Common myeloid progenitor, CD34-positive (primary cell): ENCODE data around the gene EPN1.

Experiments
- CTCF ChIA-PET: fragments of 350-600 bp; sonication (Branson Sonifier 250); formaldehyde crosslinking; loops from one replicate; lab custom pipeline; 2021; ENCODE audit warnings: antibody characterized with exemption; lab: Charles Lee
- POLR2A ChIA-PET: fragments of 350-600 bp; sonication (Branson Sonifier 250); formaldehyde crosslinking; loops from one replicate; lab custom pipeline; 2021; ENCODE audit warnings: antibody characterized with exemption; lab: Charles Lee
- DNase-seq, 3 donors: peaks; one replicate each; pipeline versions ENCODE4 v3.0.0 to v3.0.0-alpha.2; 2013
- H3K27ac ChIP-seq, 2 experiments: 1 replicate in 1 of 2; 2 replicates in 1 of 2; pipeline ENCODE4 v1.7.0; 2013; ENCODE audit warnings: inconsistent platforms in 2 of 2, low read length in 2 of 2, mild to moderate bottlenecking in 2 of 2, low read depth in 1 of 2, moderate library complexity in 1 of 2; ENCODE audit not compliant: severe bottlenecking in 2 of 2, insufficient read depth in 1 of 2, poor library complexity in 1 of 2
- H3K27me3 ChIP-seq, 5 experiments: replicated peaks in 2 of 5; 1 replicate in 3 of 5; 2 replicates in 2 of 5; pipeline versions ENCODE4 v1.6.1 to v1.7.0; 2013; ENCODE audit warnings: low read length in 4 of 5, mild to moderate bottlenecking in 2 of 5, moderate library complexity in 2 of 5, inconsistent platforms in 1 of 5; ENCODE audit not compliant: insufficient read depth in 5 of 5, control insufficient read depth in 4 of 5
- H3K36me3 ChIP-seq, 4 experiments: 1 replicate in 2 of 4; 2 replicates in 2 of 4; pipeline versions ENCODE4 v1.6.1 to v1.7.0; 2013; ENCODE audit warnings: low read length in 3 of 4, control low read depth in 1 of 4, mild to moderate bottlenecking in 1 of 4; ENCODE audit not compliant: control insufficient read depth in 4 of 4, insufficient read depth in 4 of 4
- H3K4me1 ChIP-seq, 4 experiments: 1 replicate in 3 of 4; 2 replicates in 1 of 4; pipeline versions ENCODE4 v1.6.1 to v1.7.1; 2013; ENCODE audit warnings: low read length in 3 of 4, mild to moderate bottlenecking in 3 of 4, control low read depth in 1 of 4, inconsistent platforms in 1 of 4, moderate library complexity in 1 of 4; ENCODE audit not compliant: control insufficient read depth in 4 of 4, insufficient read depth in 4 of 4; ENCODE audit errors: control extremely low read depth in 1 of 4
- H3K4me3 ChIP-seq, 7 experiments: 1 replicate in 4 of 7; 2 replicates in 3 of 7; pipeline versions ENCODE4 v1.5.1 to v1.7.0; 2013; ENCODE audit warnings: mild to moderate bottlenecking in 7 of 7, low read length in 6 of 7, moderate library complexity in 6 of 7, inconsistent platforms in 2 of 7, low read depth in 2 of 7, control low read depth in 1 of 7; ENCODE audit not compliant: insufficient read depth in 4 of 7, control insufficient read depth in 1 of 7; ENCODE audit errors: extremely low read depth in 1 of 7
- H3K9me3 ChIP-seq, 5 experiments: 1 replicate in 4 of 5; 2 replicates in 1 of 5; pipeline versions ENCODE4 v1.6.1 to v1.7.1; 2013; ENCODE audit warnings: low read length in 4 of 5, mild to moderate bottlenecking in 2 of 5, inconsistent platforms in 1 of 5, low read depth in 1 of 5, moderate library complexity in 1 of 5; ENCODE audit not compliant: control insufficient read depth in 4 of 5, insufficient read depth in 2 of 5; ENCODE audit errors: control extremely low read depth in 1 of 5
- WGBS: methylation state at CpG from one replicate; pipeline ENCODE4 v1.1.5; 2013; ENCODE audit not compliant: insufficient coverage; 5-methylcytosine and 5-hydroxymethylcytosine counted together

Gene EPN1

GRCh38 chr19:55646889-55647731 is 27.9 kb upstream of the EPN1 start:
- CTCF ChIA-PET: interaction anchor here (0.7 to 9.2 kb wide), 4 partner anchors 13 to 29 kb away, joined by 3 to 128 read pairs (median 6); no protein-coding TSS in a partner anchor
- no peak for DNase-seq
- H3K4me3 ChIP-seq: peak overlapping the region; percentile 58 to 91 (median 83)
- H3K36me3 ChIP-seq: peaks cover 0 to 31% (median 16%) of the 10 kb centered on the region in 4 experiments
- no peaks in the 10 kb centered on the region for H3K9me3 ChIP-seq
- WGBS: 71% methylated on average over 9 of the region's 14 CpGs
- H3K4me1 ChIP-seq: peaks cover 5 to 50% (median 44%) of the 10 kb centered on the region in 4 experiments
- peak overlapping the region; percentile 14 to 83 for H3K27ac ChIP-seq
- POLR2A ChIA-PET: interaction anchor here (0.6 to 1.5 kb wide), 4 partner anchors 8 to 1185 kb away, joined by 3 to 4 read pairs (median 4); no protein-coding TSS in a partner anchor
- H3K27me3 ChIP-seq: no peaks in the 10 kb centered on the region

- CTCF ChIA-PET: interaction anchor here (0.7 to 9.2 kb wide), 4 partner anchors 14 to 28 kb away, joined by 3 to 128 read pairs (median 6); no protein-coding TSS in a partner anchor
- peak; percentile 59 to 77 (median 62) for DNase-seq
- H3K9me3 ChIP-seq: no peaks in the 10 kb centered on the region
- POLR2A ChIA-PET: interaction anchor here (0.6 to 1.5 kb wide), 4 partner anchors 9 to 1186 kb away, joined by 3 to 4 read pairs (median 4); no protein-coding TSS in a partner anchor
- peak within 1 kb of the TSS; percentile 58 to 91 (median 83) for H3K4me3 ChIP-seq
- H3K27ac ChIP-seq: peak within 1 kb of the TSS; percentile 14 to 83
- WGBS: 0% methylated on average over 50 of the region's 87 CpGs
- peaks cover 0 to 36% (median 19%) of the 10 kb centered on the region in 4 experiments for H3K36me3 ChIP-seq
- peaks cover 5 to 42% (median 36%) of the 10 kb centered on the region in 4 experiments for H3K4me1 ChIP-seq
- H3K27me3 ChIP-seq: no peaks in the 10 kb centered on the region
Measured at GRCh38 chr19:55647732-55648584, 27.1 kb upstream of the EPN1 start, which contains the start of gene CCDC106. TSS of gene CCDC106 (plus strand) at chr19:55648212. CDS start at chr19:55649047, 835 bp downstream.

GRCh38 chr19:55648585-55649267 is 26.3 kb upstream of the EPN1 start:
- Histone ChIP-seq H3K36me3 (peaks cover 0 to 36% (median 19%) of the 10 kb centered on the region in 4 experiments), H3K4me1 (peaks cover 5 to 41% (median 34%) of the 10 kb centered on the region in 4 experiments), H3K4me3 (peak overlapping the region; percentile 58 to 91 (median 83)), H3K27me3 (no peaks in the 10 kb centered on the region), H3K9me3 (no peaks in the 10 kb centered on the region), H3K27ac (peak overlapping the region in 1 of 2 experiments; percentile 83)
- 9% methylated on average over 21 of the region's 25 CpGs for WGBS
- ChIA-PET CTCF (interaction anchor here (1.8 to 9.2 kb wide), 2 partner anchors 15 to 43 kb away, joined by 5 to 128 read pairs; partner anchors contain the start of gene ZNF865), POLR2A (no interaction called here)
- DNase-seq: no peak

- POLR2A ChIA-PET: no interaction called here
- no peaks in the 10 kb centered on the region for H3K9me3 ChIP-seq
- CTCF ChIA-PET: interaction anchor here (1.8 to 9.2 kb wide), 2 partner anchors 15 to 44 kb away, joined by 5 to 128 read pairs; partner anchors contain the start of gene ZNF865
- WGBS: 89% methylated on average over 10 of the region's 17 CpGs
- peak overlapping the region in 1 of 2 experiments; percentile 83 for H3K27ac ChIP-seq
- no peak for DNase-seq
- peaks cover 0 to 34% (median 28%) of the 10 kb centered on the region in 4 experiments for H3K4me1 ChIP-seq
- peak overlapping the region in 5 of 7 experiments; percentile 70 to 91 (median 84) for H3K4me3 ChIP-seq
- no peaks in the 10 kb centered on the region for H3K27me3 ChIP-seq
- H3K36me3 ChIP-seq: peaks cover 0 to 34% (median 19%) of the 10 kb centered on the region in 4 experiments
Measured at GRCh38 chr19:55649268-55650125, 25.5 kb upstream of the EPN1 start.

GRCh38 chr19:55650126-55650557 is 24.9 kb upstream of the EPN1 start:
- no peaks in the 10 kb centered on the region for H3K27me3 ChIP-seq
- no peak for DNase-seq
- WGBS: 88% methylated on average over 1 of the region's 4 CpGs
- peaks cover 0 to 29% (median 23%) of the 10 kb centered on the region in 4 experiments for H3K4me1 ChIP-seq
- no peaks in the 10 kb centered on the region for H3K9me3 ChIP-seq
- H3K4me3 ChIP-seq: no peak overlapping the region
- H3K27ac ChIP-seq: no peak overlapping the region
- peaks cover 0 to 28% (median 14%) of the 10 kb centered on the region in 4 experiments for H3K36me3 ChIP-seq
- CTCF ChIA-PET: interaction anchor here (1.8 to 9.2 kb wide), 2 partner anchors 16 to 44 kb away, joined by 5 to 128 read pairs; partner anchors contain the start of gene ZNF865
- POLR2A ChIA-PET: no interaction called here
